ENCODE measurements around the gene THAP8.

The THAP8 gene

DNA sequence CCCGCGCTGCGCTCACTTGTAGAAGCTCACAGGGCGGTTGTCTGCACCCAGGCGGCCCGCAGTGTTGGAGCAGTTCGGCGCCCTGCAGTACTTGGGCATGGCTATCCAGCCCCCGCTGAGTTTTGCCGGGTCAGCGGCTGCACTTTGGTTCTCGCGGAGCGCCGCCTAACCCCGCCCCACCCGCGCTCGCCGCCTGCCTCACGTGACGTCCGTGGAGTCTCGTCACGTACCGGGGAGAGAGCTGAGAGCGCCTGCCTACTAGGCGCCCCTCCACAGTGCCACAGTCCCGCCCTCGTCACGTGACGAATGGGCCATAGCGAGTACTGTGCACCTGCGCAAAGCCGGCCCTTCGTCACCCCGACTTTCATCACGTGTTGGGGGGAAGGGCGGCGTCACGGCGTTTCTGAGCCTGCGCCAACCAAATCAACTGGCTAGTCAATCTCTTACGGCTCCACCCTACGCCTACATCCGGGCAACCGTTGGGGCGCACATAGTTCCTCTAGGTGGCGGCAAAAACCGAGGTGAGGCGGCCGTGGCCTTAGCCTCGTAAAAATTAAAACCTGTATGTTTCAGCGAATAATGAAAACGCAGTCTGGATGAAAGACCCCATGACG, at the start of gene THAP8:
Gene THAP8 (minus strand): TSS at position 167 of the 614 bp plus-strand sequence. CDS start 68 bp downstream, at position 99.
- peak; percentile 99 for DNase-seq (ENCODE audit: low read depth in 2 of 2)

DNA sequence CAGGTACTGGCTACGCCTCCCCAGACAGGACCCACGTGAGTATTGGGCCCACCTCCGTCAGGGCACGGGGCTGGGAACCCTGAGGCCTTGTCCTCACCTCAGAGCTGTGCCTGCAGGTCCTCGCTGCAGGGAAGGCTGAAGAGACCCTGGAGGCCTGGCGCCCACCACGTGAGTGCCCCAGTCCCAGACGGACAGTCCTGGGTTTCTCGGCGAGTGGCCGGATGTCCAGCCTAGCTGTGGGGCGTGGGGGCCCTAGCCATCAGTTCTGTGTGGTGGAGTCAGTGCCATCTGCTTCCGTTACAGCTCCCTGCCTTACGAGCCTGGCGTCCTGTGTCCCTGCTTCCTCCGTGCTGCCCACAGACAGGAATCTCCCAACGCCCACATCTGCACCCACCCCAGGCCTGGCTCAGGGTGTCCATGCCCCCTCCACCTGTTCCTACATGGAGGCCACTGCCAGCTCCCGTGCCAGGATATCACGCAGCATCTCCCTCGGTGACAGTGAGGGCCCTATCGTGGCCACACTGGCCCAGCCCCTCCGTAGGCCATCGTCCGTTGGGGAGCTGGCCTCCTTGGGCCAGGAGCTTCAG, 49.0 kb upstream of the THAP8 start:
- DNase-seq (ENCODE audit: low read depth in 2 of 2), result no peak

GRCh38 chr19:36101550-36102327, 47.7 kb upstream of the THAP8 start:
- no peak for DNase-seq (ENCODE audit: low read depth in 2 of 2)

DNA sequence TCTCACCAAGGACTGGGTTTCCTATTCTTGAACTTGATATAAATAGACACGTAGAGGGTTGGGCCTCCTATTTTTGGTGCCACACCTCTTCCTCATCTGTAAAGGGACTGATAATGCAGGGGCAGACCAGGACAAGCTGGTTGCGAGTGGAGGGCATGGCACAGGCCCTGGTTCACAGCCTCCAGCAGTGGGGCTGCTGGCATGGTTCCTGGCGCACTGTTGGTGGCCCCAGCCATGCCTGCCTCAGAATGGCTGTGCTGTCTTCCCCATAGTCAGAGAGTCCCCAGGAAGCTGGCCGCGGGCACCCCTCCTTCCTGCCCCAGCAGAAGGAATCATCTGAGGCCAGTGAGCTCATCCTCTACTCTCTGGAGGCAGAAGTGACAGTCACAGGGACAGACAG, 46.4 kb upstream of the THAP8 start:
- no peak for DNase-seq (ENCODE audit: low read depth in 2 of 2)

GRCh38 chr19:36099166-36099785, 45.2 kb upstream of the THAP8 start:
- no peak for DNase-seq (ENCODE audit: low read depth in 2 of 2)

GRCh38 chr19:36097036-36097435, 43.0 kb upstream of the THAP8 start:
- DNase-seq (ENCODE audit: low read depth in 2 of 2), result no peak

GRCh38 chr19:36093687-36094086, 39.6 kb upstream of the THAP8 start:
- DNase-seq (ENCODE audit: low read depth in 2 of 2), result no peak

DNA sequence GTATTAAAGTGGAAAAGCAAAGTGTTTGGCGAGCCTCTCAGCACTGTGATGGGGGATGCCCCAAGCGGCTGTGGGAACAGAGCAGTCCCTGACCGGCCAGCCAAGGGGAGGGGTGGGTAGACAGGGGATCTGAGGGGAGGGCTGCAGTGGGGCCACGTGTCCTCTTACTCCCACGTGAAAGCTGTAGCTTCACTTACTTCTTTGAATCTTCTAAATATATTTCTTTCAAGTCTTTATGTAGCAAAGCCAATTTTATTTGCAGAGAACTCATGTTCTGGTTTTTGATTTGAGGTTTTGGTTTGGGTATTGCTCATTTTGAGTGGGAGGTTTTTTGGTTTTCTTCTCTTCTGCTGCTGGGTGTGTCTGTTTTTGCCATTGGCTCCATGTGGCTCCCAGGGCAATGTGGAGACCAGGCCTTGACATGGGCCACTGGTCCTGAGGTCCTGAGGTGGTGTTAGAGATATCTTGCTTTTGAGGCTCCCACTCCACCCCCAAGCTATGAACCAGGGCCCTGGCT, 39.1 kb upstream of the THAP8 start:
- no peak for DNase-seq (ENCODE audit: low read depth in 2 of 2)

- DNase-seq (ENCODE audit: low read depth in 2 of 2), result no peak
These were observed 38.5 kb upstream of the THAP8 start for GRCh38 chr19:36092566-36092965.

DNA sequence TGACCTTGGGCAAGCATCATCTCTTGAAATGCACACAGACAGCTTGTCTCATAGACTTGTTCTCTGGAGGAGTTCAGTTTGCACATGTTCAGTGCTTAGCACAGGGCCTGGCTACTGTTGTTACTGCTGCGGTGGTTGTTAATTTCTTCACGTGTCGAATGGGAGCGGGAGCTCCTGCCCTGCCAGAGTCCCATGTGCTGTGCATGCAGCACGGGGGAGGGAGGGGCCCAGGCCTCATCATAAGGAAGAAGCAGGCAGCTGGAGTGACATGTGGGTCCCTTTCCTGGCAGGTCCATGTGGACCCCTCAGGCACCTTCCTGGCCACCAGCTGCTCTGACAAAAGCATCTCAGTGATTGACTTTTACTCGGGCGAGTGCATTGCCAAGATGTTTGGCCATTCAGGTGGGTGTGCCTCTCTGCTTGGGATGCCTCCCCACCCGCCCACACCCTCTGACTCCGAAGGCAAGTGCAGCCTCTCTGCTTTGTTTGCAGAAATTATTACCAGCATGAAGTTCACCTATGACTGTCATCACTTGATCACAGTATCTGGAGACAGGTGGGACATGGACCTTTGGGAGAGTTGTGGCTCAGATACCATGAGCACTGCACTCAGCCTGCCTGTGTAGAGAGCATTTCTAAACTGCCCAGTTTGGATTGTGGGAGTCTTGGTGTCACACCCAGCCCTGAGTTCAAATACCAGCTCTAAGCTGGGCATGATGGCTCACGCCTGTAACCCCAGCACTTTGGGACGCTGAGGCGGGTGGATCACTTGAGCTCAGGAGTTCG, 37.0 kb upstream of the THAP8 start:
- DNase-seq (ENCODE audit: low read depth in 2 of 2), result no peak

GRCh38 chr19:36089847-36090246, 35.8 kb upstream of the THAP8 start:
- DNase-seq (ENCODE audit: low read depth in 2 of 2), result no peak

DNA sequence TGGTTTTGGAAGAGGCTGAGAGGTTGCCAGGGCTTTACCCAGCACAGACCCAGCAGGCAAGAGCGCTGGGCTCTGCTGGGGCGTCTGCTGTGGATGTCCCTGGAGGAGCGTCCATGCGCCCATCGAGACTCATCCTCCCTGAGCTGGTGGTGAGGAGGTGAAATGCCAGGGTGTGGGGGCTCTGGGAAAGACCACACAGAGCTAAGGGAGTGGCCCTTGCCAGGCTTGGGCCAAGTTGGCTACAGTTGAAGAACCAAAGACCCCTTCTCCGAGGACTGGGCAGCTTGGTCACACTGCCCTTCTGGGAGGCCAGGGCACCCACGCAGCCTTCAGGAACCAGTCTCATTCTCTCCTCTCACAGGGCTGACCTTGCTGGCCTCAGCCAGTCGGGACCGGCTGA, 32.2 kb upstream of the THAP8 start:
- no peak for DNase-seq (ENCODE audit: low read depth in 2 of 2)

GRCh38 chr19:36084231-36085009, 30.3 kb upstream of the THAP8 start:
- no peak for DNase-seq (ENCODE audit: low read depth in 2 of 2)

- DNase-seq (ENCODE audit: low read depth in 2 of 2), result no peak
These were observed 28.8 kb upstream of the THAP8 start for GRCh38 chr19:36082916-36083315.

DNA sequence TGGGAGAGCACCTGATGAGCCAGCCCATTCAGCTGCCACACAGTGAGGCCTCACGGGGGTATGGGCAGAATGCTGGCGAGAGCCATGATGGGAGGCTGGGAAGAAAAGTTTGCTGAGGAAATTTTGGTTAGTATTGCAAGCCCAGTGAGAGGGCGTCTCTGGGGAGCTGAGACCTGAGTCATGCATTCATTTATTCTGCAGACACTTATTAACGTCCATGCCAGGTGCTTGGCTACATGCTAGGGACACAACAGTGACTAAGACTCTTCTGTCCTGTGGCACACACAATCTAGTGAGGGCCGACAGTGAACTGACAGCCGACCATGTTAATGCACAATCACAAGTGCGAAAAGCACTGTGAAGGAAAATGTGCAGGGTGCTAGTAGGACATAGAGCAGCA, 27.8 kb upstream of the THAP8 start:
- no peak for DNase-seq (ENCODE audit: low read depth in 2 of 2)

DNA sequence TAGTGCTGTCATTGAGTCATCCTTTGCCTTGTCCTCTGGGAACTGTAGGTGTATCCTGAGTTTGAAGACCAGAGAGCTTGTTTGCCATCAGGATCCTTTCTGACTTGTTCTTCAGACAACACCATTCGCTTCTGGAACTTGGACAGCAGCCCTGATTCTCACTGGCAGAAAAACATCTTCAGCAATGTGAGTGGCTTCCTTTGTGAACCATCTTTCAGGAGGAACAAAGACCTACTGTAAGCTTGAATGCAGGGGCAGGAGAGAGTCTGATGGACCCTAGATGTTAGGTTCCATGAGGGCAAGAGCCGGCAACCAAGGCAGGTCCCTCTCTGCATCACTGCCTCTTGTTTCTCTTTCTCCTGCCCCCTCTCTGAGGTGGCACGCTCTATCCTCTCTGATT, 27.3 kb upstream of the THAP8 start:
- DNase-seq (ENCODE audit: low read depth in 2 of 2), result no peak

DNA sequence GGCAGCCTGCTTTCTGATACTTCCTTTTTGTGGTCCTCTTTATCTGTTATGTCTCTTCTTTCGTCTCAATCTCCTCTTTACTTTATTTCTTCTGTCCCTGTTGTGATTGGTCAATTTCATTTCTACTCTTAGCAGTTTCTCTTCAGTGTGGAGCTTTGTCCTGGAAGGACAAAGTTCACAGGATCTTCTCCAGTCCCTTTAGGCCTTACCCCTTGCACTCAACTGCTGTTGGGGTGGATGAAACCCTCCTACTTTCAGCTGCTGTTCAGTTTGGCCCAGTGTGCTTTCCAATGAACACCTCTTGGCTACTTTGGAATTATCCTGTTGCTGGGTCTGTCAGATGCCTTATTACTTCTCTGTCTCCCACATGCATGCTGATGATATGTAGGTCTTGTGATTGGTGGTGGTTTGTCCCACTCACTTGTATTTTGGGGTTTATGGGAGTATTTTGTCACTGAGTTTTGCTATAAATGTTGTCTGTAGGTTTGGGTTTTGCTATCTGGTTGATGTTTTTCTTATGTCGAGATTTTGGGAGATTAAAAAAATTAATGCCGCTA, 25.4 kb upstream of the THAP8 start:
- DNase-seq (ENCODE audit: low read depth in 2 of 2), result no peak

- DNase-seq (ENCODE audit: low read depth in 2 of 2), result no peak
These were observed 19.2 kb upstream of the THAP8 start for GRCh38 chr19:36073121-36073876.

- no peak for DNase-seq (ENCODE audit: low read depth in 2 of 2)
These were observed 18.0 kb upstream of the THAP8 start for GRCh38 chr19:36072081-36072480.
